ENCODE measurements around the gene LONP2. TPM values are rescaled to one million over a fixed set of nuclear protein-coding genes. Genes with fewer than 3 reads are reported as not detected.
"Not testable (repeated sequence)": the region's sequence is repeated elsewhere in the genome, so short reads cannot be mapped to it uniquely, and the experiment has no call there.

The LONP2 gene
- total and polyA plus RNA-seq, 2 experiments from 2014 or later = 42.5 to 48.1 TPM

GRCh38 chr16:48350736-48351135 lies 106.6 kb downstream of the LONP2 start:
- Histone ChIP-seq H3K27me3 (no peaks in the 10 kb centered on the region), H3K27ac (no peak overlapping the region), H3K36me3 (peaks cover 35% of the 10 kb centered on the region), H3K9me3 (ENCODE audit: low read depth) (no peaks in the 10 kb centered on the region), H3K4me3 (no peak overlapping the region), H3K4me1 (ENCODE audit: low read depth) (no peaks in the 10 kb centered on the region)
- DNase-seq (ENCODE audit: low read depth in 1 of 2, low spot score in 1 of 2) = no peak
- no peak for TF ChIP-seq CTCF (IDR thresholded peaks at IDR 0.05; ENCODE audit: low read depth, low read length)

GRCh38 chr16:48352648-48353390 lies 108.7 kb downstream of the LONP2 start:
- H3K9me3 ChIP-seq (ENCODE audit: low read depth) = no peaks in the 10 kb centered on the region
- H3K4me3 ChIP-seq = no peak overlapping the region
- no peaks in the 10 kb centered on the region for H3K4me1 ChIP-seq (ENCODE audit: low read depth)
- no peak for TF ChIP-seq CTCF (IDR thresholded peaks at IDR 0.05; ENCODE audit: low read depth, low read length)
- H3K36me3 ChIP-seq = peaks cover 31% of the 10 kb centered on the region
- no peak for DNase-seq (ENCODE audit: low read depth in 1 of 2, low spot score in 1 of 2)
- H3K27ac ChIP-seq = no peak overlapping the region
- H3K27me3 ChIP-seq = no peaks in the 10 kb centered on the region

- no peak overlapping the region for H3K4me3 ChIP-seq
- DNase-seq (ENCODE audit: low read depth in 1 of 2, low spot score in 1 of 2) = peak; percentile 71 to 86
- peaks cover 29% of the 10 kb centered on the region for H3K36me3 ChIP-seq
- no peaks in the 10 kb centered on the region for H3K4me1 ChIP-seq (ENCODE audit: low read depth)
- H3K27ac ChIP-seq = no peak overlapping the region
- no peaks in the 10 kb centered on the region for H3K9me3 ChIP-seq (ENCODE audit: low read depth)
- no peaks in the 10 kb centered on the region for H3K27me3 ChIP-seq
- peak; percentile 92 for TF ChIP-seq CTCF (IDR thresholded peaks at IDR 0.05; ENCODE audit: low read depth, low read length)
These were observed 109.6 kb downstream of the LONP2 start for GRCh38 chr16:48353565-48354163.

- H3K36me3 ChIP-seq = peaks cover 27% of the 10 kb centered on the region
These were observed 110.3 kb downstream of the LONP2 start for GRCh38 chr16:48354385-48354784.

GRCh38 chr16:48354877-48355855 lies 111.1 kb downstream of the LONP2 start:
- no peak for DNase-seq (ENCODE audit: low read depth in 1 of 2, low spot score in 1 of 2)
- Histone ChIP-seq H3K4me3 (no peak overlapping the region), H3K27me3 (no peaks in the 10 kb centered on the region), H3K4me1 (ENCODE audit: low read depth) (no peaks in the 10 kb centered on the region), H3K27ac (no peak overlapping the region), H3K36me3 (peaks cover 19% of the 10 kb centered on the region), H3K9me3 (ENCODE audit: low read depth) (no peaks in the 10 kb centered on the region)
- no peak for TF ChIP-seq CTCF (IDR thresholded peaks at IDR 0.05; ENCODE audit: low read depth, low read length)

More at GRCh38 chr16:48354385-48354784, 110.3 kb downstream of the LONP2 start:
- H3K27ac ChIP-seq; H3K4me1 ChIP-seq (ENCODE audit: low read depth); H3K9me3 ChIP-seq (ENCODE audit: low read depth); H3K4me3 ChIP-seq; DNase-seq (ENCODE audit: low read depth in 1 of 2, low spot score in 1 of 2); H3K27me3 ChIP-seq: not testable (repeated sequence)

All from cardiac muscle cell (in vitro differentiated cells and primary cell).